Measurements from ENCODE around the gene COA5.

COA5 gene, protein sequence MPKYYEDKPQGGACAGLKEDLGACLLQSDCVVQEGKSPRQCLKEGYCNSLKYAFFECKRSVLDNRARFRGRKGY

DNA sequence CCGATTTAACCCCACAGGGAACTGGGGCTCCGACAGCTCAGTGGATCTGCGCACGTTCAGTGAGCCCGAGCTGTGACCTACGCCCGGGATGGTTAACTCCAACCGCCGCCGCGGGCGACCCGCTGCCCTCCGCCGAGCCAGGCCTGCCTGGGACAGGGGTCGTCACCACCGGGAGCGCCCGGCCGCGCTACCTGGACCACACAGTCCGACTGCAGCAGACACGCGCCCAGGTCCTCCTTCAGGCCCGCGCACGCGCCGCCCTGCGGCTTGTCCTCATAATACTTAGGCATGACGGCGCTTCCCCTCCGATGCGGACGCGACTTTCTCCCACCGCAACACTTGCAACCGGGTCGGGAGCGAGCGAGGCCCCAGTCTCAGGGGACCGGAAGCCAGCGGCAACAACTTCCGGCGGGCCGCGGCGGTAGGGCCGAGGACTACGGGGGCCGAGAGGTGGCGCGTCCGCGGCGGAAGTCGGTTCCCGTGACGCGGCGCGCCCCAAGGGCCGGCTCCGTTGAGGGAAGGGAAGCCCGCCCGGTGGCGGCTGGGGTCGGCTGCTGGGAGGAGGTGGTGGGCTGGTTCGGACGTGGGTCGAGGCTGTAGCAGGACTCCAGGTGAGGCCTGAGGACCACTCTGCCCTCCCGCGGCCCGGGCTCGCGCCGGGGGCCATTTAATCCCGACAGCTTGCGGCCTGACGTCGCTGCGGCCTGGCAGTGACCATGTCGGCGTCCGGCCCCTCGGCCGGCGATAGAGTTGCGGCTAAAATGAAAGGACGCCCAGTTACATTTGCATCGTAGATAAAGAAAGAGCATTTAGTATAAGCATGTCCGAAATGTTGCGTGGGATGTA is at the start of gene COA5, which contains the start of gene UNC50:
Gene COA5 (minus strand): TSS at position 397 of the 846 bp plus-strand sequence. CDS start 107 bp downstream, at position 290.
Gene UNC50 (plus strand): TSS at position 474 of the 846 bp plus-strand sequence. CDS start 1,171 bp downstream, outside the sequence.
- DNase-seq: peak; percentile 89 to 93

DNA sequence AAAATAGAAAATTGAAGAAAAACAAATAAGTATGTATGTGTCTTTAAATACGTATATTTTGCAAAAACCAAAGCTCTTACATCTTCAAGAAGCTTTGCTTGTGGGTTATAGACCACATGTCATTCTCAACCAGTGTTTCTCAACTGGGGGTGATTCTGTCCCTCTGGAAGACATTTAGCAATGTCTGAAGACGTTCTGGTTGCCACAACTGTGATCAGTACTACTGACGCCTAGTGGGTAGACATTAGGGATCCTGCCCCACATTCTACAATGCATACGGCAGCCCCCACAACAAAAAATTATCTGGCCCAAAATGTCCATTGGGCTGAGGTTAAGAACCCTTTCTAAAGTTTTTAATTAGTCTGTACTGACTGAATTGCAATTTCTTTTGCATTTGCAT is 48.5 kb upstream of the COA5 start:
- peak; percentile 44 to 53 for DNase-seq

DNA sequence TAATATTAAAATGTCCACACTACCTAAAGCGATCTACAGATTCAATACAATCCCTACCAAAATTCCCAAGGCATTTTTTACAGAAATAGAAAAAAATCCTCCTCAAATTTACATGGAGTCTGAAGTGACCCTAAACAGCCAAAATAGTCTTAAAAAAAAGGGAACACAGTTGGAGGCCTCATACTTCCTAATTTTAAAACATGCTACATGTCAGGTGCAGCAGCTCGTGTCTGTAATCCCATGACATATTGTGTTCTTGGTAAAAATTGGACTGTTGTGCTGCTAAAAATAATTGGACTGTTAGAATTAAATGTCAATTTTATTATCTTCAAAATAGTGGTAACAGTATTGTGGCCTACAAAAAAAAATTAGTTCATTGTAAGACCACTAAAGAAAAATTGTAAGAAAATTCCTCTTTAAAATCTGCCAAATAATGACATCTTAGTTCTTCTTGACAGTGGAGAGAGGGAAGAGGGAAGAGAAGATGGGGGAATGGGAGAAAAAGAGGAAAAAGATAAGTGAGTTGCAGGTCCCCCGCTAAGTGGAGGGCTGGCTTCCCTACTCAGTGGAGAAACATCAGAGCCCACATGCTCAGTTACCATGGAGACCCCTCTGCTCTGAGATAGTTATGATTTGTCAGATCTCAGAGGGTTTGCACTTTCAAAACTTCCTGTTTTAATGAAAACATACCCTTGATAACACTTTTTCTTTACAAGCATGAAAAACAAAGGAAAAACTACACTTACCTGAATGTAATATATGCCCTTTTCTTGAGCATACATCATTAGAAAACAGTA is 46.6 kb upstream of the COA5 start:
- DNase-seq: peak; percentile 50 to 66

DNA sequence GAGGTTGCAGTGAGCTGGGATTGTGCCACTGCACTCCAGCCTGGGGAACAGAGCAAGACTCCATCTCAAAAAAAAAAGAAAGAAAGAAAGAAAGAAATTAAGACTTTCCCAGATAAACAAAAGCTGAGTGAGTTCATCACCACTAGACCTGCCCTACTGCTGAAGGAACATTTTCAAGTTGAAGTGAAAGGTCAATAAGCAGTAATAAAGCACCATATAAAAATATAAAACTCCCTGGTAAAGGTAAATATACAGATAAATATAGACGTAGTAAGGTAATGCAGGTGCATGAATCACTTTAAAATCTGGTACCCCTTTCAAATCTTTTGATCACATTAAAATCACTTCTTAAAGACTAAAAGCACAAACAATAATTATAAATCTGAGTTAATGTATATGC is 42.7 kb upstream of the COA5 start:
- DNase-seq: no peak

DNA sequence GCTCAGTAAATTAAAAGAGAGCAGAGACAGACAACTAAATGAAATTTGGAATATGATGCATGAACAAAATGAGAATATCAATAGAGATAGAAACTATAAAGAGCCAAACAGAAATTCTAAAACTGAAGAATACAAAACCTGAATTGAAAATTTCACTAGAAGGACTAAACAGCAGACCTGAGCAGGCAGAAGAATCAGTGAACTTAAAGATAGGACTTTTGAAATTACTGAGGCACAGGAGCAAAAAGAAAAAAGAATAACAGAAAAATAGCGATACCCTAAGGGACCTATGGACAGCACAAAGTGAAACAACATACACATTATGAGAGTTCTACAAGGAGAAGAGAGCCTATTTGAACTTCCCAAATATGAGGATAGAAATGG is 41.7 kb upstream of the COA5 start:
- DNase-seq: no peak

DNA sequence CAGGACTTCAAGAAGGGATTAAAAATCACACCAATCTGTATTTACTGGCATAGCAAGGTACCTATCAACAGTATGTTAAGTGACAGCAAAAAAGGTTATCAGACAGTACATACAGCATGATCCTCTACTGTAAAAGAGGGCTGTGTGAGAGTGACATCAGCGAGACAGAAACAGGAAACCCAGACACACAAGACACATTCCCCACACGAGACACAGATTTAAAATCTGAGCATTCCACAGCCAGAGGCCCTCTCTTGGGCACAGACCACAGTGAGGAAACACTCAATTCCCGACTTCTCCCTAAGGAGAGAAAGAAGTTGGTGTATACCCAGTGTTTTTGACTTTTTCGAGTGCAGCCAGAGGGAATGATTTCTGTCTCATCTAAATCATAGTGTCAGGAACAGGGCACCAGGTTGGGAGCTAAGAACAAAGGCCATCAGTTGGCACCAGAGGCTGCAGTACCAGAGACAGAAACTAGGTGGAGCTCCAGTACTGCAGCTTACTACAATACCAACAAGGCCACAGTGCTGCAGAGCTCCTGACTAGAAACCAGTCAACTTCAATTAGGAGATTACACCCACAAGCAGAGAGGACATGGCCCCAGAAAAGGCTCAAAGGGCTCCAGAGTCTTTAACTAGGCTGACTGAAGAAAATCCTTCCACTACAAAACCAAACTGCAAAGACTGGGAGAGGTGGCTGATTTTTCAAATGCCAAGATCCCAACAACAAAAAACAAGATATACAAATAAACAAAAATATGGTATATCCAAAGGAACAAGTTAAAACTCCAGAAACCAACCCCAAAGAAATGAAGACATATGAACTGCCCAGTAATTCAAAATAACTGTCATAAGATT is 41.1 kb upstream of the COA5 start:
- peak; percentile 85 to 90 for DNase-seq

DNA sequence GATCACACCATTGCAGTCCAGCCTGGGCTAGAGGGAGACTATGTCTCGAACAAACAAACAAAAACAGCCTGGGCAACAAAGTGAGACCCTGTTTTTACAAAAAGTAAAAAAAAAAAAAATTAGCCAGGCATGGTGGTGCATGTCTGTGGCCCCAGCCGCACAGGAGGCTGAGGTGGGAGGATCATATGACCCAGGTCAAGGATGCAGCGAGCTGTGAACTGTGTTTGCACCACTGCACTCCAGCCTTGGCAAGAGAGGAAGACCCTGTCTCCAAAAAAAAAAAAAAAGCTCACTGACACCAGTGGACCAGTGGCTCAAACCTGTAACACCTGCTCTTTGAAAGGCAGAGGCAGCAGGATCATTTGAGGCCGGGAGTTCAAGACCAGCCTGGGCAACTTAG is 40.1 kb upstream of the COA5 start:
- no peak for DNase-seq

DNA sequence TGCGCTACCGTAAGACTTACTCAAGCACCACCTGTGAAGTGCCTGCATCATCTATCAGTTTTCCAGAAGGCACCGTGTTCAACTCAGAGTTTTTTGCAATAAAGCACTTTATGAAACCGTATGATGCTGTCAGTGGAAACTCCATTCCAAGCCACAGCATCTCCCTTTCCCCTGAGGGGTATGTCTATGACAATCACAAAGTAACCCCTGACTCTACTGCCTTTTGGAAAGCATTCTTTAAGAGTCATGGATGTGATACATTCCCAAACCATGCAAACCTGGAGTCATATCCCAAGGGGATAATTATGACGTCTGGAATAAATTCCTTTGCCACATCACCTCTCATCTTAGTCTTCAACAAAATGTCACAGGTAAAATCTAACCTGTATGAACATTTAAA is 39.3 kb upstream of the COA5 start:
- no peak for DNase-seq

DNA sequence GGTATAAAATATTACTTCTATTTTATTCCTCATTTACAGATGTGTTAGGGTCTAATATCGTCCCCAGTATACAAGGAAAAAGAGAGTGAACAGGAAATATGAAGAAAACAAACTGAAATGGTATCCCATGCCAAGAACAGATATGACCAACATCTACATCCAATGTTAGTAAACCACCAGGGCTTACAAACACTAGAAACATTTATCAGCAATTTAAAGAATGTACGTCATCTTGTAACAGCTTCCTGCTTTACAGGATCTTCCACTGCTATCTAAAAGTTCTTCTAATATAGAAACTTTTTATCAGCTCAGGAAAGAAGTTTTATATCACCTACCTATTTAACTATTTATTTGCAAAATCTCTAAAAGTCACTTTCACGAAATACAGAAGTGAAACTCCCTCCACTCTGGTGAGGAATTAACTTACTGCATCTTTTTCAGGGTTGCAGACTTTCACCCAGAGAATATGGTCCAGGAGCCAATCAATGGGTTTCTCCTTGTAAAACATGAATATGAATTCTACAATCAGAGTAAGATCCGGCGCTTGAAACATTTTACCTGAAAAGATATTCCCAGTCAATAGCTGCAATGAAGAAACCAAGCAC is 35.3 kb upstream of the COA5 start:
- no peak for DNase-seq

DNA sequence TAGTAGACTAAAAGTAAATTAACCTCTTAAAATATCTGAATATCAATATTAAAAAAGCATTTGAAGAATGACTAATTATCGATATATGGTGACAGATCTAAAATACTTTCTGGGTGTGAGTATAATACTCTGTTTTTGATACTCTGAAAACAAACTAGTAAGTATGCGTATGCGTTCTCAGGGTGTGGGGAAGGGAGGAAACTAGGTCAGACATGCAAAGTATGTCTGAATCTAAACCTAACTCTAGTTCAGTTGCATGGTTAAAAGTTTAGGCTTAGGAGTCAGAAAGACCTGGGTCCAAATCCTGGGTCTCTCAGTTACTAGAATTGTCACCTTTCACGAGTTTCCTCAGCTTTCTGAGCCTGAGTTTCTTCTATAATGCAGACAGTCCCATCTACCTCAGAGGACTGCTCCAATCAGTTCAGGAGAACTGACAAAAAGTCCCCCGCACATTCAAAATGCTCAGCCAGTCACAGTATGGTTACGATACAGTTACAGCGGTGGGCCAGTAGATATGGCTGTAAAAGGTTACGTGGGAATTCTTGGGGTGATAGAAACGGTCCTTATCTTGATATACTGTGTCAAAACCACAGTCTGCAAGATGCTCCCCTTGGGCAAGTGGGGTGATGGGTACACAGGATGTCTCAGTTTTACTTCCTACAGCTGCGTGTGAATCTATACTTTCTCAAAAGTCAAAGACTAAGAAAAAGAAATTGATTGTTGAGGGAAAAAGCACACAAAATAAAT is 29.3 kb upstream of the COA5 start:
- DNase-seq: peak; percentile 42 to 74

DNA sequence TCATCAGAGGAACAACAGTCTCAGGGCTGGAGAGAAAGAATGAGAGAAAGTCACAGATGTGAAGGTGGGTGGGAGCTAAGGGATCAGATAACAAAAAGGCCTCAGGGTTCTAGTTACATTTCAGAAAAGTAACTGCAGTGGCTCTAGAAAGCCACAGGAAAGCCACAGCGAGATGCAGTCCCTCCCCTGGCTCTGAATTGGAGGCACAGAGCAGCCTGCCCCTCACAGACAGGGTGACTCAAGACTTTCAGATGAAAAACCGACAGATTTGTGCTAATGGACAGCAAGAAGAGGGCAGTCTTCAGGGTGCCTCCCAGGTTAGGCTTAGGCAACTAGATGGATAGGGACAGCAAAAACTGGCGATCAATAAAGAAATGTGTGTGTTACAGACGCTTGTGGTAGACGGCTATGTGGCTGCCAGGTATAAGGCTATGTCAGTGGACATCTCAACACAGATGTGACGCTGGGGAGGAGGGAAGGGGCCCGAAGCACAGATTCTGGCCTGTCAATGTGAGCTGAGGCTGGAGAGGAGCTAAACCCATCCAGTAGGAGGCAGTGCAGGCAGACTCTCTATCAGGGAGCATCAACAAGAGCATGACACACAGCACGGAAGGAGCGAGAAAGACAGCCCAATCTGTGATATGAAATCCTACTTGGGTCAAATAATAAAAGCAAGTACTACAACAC is 26.2 kb upstream of the COA5 start:
- peak; percentile 32 to 64 for DNase-seq

DNA sequence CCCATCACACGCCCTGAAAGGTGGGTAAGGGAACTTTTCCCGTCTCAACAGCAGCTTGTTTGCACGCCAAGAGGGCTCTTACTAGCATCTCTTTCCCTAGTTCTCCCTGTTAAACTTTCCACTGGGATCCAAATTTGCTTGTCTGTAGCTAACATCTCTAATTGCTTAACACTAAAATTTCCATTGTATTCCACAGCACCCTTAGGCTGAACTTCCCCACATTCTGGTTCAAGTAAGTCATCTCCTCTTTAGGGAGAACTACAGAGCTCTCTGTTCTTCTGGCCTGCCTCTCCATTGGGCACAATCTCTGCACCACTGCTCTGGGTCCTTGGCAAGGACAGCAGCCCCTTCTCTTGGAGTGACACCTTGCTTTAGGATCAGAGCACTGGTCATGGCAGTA is 24.0 kb upstream of the COA5 start:
- DNase-seq: no peak

DNA sequence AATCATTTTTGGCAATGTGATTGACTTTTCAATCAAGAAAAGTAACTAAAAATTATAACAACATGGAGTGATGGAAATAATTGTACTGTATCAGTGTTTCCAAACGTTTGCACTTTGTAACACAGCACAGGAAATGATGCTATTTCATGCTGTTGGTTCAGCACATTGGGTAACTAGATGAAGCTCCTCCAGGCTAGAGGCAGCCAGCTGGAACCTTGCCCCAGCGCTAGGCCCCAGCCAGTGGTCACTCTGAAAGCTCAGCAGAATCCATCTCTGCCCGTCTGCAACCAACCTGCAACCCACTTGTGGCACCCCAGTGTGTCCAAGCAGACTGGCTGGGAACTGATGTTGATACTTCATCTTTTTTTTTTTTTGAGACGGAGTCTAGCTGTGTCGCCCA is 15.3 kb upstream of the COA5 start:
- DNase-seq: no peak

DNA sequence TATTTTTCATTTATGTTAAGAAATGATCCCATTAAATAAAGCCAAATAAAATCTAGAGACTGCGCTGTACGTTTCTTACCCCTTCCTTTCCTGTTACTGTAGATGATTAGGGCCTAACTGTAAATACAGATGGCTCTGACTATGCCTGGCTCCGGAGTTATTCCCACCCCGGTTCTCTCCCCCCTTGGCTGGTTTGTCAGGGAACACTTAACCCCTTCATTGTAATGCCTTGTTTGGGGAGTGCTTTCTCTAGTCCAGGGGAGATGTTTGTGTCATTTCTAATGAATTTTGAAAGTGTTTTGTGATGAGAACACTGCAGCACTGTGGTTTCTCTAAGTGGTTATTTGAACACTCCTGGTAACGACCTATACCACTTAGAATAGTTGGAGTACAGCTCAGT is 8.8 kb upstream of the COA5 start:
- no peak for DNase-seq

DNA sequence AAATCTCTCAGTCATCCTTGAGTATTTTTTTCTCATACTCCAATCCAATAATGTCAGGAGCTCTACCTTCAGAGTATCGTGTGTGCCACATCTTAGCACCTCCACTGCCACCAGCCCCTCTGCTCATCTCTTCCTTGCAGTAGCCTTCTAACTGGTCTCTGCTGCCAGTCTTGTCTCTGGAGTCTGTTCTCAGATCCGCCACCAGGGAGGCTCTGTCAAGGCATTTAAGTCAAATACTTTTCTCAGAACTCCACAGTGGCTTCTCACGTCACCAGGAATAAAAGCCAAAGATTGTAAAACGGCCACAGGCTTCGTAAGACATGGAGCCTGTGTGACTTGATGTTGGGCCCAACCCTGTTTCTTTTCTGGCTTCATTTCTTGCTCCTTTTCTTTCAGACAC is 7.2 kb upstream of the COA5 start:
- DNase-seq: no peak

DNA sequence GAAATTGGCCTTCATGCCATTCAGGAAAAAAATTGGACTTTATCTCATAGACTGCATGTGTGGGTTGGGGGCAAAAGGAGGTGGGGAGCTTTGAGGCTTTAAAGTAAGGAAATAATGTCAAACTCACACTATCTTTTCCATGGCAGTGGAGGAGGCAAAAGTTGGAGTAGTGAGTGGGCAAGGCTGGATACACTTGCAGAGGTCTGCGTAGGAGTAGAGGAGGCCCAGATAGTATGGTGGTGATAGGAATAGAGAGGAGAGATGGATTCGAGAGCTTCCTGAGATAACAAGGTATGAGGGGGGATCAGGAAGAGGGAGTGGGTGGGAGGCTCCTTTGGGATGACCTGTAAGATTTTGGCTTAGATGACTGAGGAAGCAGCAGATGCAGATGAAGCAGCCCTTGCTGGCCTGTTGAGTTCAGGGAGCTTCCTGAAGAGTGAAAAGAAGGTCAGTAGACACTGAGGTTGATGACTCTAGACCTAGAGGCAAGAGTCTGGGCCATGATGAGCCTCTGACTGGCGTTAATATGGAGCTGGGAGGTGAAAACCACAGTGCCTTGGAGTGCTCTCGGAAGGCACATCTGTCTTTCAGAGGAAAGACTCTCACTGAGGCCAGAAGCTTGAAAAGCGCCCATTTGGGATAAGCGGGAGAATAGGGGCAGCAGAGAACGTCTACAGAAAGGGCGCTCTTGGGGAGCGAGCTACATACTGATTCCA is 5.9 kb upstream of the COA5 start:
- DNase-seq: no peak

DNA sequence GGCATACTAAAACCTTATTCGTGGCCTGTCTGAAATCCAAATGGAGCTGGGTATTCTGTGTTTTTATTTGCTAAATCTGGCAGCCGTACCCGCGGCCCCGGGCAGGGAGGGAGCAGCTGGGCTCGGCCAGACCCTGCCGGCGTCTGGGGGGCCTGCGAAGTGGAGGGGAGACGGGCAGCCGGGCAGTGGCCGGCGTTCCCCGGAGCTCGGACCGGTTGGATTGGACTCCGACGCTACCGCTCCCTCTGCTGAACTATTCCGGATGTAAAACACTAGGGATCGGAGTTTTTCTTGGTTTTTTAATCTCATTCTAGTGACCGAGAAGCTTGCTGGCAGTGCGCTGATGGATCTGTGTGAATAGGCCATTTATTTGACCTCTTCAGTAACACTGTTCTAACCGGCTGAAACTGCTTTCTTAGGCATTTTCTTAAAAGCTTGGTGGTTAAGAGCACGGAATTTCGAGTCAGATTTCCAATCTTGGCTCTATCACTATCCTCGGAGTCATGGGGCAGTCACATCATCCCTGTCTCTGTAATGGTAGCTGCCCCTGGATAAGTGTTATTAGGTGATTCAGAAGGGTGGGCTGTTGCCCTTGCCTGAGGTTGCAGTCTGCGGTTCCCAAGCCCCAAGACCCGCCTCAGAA is 771 bp upstream of the COA5 start:
- no peak for DNase-seq

DNA sequence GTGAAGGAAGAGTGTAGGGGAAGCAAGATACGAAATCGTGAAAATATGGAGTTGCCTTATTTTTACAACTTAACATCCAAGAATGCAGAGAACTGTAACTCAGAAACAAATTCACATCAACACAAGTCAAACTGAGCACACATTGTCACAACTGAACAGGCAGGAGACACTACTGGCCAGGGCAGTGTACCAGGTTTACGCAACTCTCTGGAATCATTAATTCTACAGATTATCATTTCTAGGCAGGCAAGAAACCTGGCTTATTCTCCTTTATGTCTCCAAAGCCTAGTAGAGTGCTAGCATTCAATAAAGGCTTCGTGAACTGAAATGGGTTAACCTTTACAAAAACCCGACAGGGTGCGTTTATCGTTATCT is 584 bp downstream of the COA5 start:
- DNase-seq: no peak

DNA sequence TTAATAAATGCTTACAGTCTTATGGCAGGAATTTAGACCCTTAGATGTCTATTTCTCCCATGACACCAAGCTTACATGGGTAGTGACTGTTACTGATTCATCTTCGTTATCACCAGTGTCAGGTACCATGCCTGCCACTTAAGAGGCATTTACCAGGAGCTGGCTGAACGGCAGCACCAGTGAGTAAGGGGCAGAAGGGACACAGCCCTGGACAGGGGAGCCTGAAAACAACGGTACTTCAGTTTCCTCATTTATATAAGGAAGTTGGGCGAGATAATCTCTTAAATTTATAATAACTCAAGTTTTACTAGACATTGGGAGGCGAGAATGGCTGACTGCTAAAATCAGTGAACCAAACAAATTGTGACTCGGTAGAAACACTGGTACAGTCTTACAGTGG is 1.2 kb downstream of the COA5 start:
- DNase-seq: no peak

DNA sequence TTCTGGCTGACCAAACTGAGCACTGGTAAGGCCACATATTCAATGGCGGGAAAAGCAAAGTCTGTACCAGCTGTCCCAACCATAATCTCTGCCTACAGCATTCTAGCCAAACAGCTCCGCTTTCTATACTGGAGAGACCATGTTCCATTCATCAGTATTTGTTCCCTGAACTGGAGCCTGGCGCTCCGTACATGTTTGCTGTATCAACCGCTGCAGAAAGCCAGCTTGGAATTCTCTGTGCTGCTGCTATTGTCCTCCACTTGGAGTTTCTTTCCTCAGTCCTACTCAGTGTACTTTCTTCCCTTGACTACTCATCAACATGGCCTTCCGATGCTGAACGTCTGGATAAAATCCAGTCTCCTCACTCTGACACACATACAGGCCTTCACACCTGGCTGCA is 1.9 kb downstream of the COA5 start:
- no peak for DNase-seq

All from CD4-positive, alpha-beta T cell treated with Interferon alpha-2 for 1 hour (primary cell).